ENCODE data around the gene ASB10. TPM values are rescaled to one million over a fixed set of nuclear protein-coding genes. Genes with fewer than 3 reads are reported as not detected.

Gene ASB10
- total and polyA plus RNA-seq, 2 donors (not counting 1 experiment from before 2014, with no cell fraction given): not detected

- Histone ChIP-seq H3K4me1 (ENCODE audit: control insufficient read depth in 2 of 2, insufficient read depth in 2 of 2, low read length in 2 of 2) (peaks cover 2 to 7% of the 10 kb centered on the region in 2 donors), H3K4me2 (replicated peaks; ENCODE audit: low read depth, low read length, poor library complexity, severe bottlenecking) (no peak overlapping the region), H3K9ac (ENCODE audit: low read length) (no peak overlapping the region), H3K4me3 (ENCODE audit: control extremely low read depth in 1 of 5, extremely low read depth in 1 of 5, insufficient read depth in 1 of 5, low read depth in 2 of 5, low read length in 4 of 5) (no peak overlapping the region), H4K20me1 (ENCODE audit: control insufficient read depth, insufficient read depth, low read length, poor library complexity, severe bottlenecking) (no peaks in the 10 kb centered on the region), H3K79me2 (ENCODE audit: control insufficient read depth, insufficient read depth, low read length) (no peaks in the 10 kb centered on the region), H3K27ac (ENCODE audit: low read length in 2 of 2) (no peak overlapping the region), H3K27me3 (replicated peaks in 1 of 4; ENCODE audit: control extremely low read depth in 1 of 4, control insufficient read depth in 3 of 4, insufficient read depth in 4 of 4, low read length in 3 of 4) (peaks cover 0 to 51% (median 22%) of the 10 kb centered on the region in 4 experiments), H3K9me3 (ENCODE audit: control extremely low read depth in 1 of 3, control insufficient read depth in 2 of 3, insufficient read depth in 1 of 3, low read length in 2 of 3) (peaks cover 0 to 31% (median 0%) of the 10 kb centered on the region in 3 donors), H3K36me3 (replicated peaks in 1 of 2; ENCODE audit: control extremely low read depth in 1 of 2, control insufficient read depth in 1 of 2, extremely low read depth in 1 of 2, insufficient read depth in 2 of 2, low read length in 1 of 2) (no peaks in the 10 kb centered on the region), H2AFZ (ENCODE audit: insufficient read depth, low read depth, low read length, poor library complexity, severe bottlenecking) (no peak overlapping the region)
- H3K27ac Mint-ChIP-seq: no peak overlapping the region
- ATAC-seq (ENCODE audit: low read depth): peak; percentile 87
- 25% methylated on average over 41 of the region's 42 CpGs for WGBS (ENCODE audit: insufficient coverage)
- intact Hi-C loops (cut with micrococcal nuclease): loop anchor here (1.0 to 2.0 kb wide), 4 partner anchors 48 to 131 kb away; partner anchors contain the start of gene CHPF2
- H3K4me3 Mint-ChIP-seq: no peak overlapping the region
- POLR2A ChIA-PET: no interaction called here
- no peak for TF ChIP-seq EZH2 (IDR thresholded peaks at IDR 0.05; ENCODE audit: borderline replicate concordance, insufficient read depth, low read depth, low read length, poor library complexity, severe bottlenecking)
- peak; percentile 100 for TF ChIP-seq CTCF (IDR thresholded peaks at IDR 0.05)
- H3K27me3 Mint-ChIP-seq: peaks cover 53% of the 10 kb centered on the region
- H3K9me3 Mint-ChIP-seq (ENCODE audit: insufficient read depth): no peaks in the 10 kb centered on the region
- CTCF ChIA-PET: interaction anchor here (0.7 to 1.3 kb wide), 6 partner anchors 9 to 134 kb away, joined by 3 to 5 read pairs (median 4); no protein-coding TSS in a partner anchor
- DNase-seq: peak; percentile 83
- H3K4me1 Mint-ChIP-seq: peaks cover 13% of the 10 kb centered on the region
Measured at GRCh38 chr7:151172273-151173141, 14.5 kb downstream of the ASB10 start.

- no peaks in the 10 kb centered on the region for H4K20me1 ChIP-seq (ENCODE audit: control insufficient read depth, insufficient read depth, low read length, poor library complexity, severe bottlenecking)
- ChIA-PET POLR2A (no interaction called here), CTCF (interaction anchor here (2.4 kb wide), 1 partner anchor 14 kb away, joined by 6 read pairs; no protein-coding TSS in a partner anchor)
- ATAC-seq (ENCODE audit: low read depth) (no peak), DNase-seq (no peak)
- H3K4me1 Mint-ChIP-seq: peaks cover 20% of the 10 kb centered on the region
- no peak overlapping the region for H3K9ac ChIP-seq (ENCODE audit: low read length)
- TF ChIP-seq EZH2 (IDR thresholded peaks at IDR 0.05; ENCODE audit: borderline replicate concordance, insufficient read depth, low read depth, low read length, poor library complexity, severe bottlenecking) (no peak), CTCF (IDR thresholded peaks at IDR 0.05) (no peak)
- no peaks in the 10 kb centered on the region for H3K36me3 ChIP-seq (replicated peaks in 1 of 2; ENCODE audit: control extremely low read depth in 1 of 2, control insufficient read depth in 1 of 2, extremely low read depth in 1 of 2, insufficient read depth in 2 of 2, low read length in 1 of 2)
- no peak overlapping the region for H3K27ac Mint-ChIP-seq
- intact Hi-C loops (cut with micrococcal nuclease): no loop called here
- H3K4me2 ChIP-seq (replicated peaks; ENCODE audit: low read depth, low read length, poor library complexity, severe bottlenecking): no peak overlapping the region
- no peak overlapping the region for H2AFZ ChIP-seq (ENCODE audit: insufficient read depth, low read depth, low read length, poor library complexity, severe bottlenecking)
- peaks cover 0 to 22% (median 0%) of the 10 kb centered on the region in 3 donors for H3K9me3 ChIP-seq (ENCODE audit: control extremely low read depth in 1 of 3, control insufficient read depth in 2 of 3, insufficient read depth in 1 of 3, low read length in 2 of 3)
- H3K27me3 Mint-ChIP-seq: peaks cover 45% of the 10 kb centered on the region
- no peak overlapping the region for H3K27ac ChIP-seq (ENCODE audit: low read length in 2 of 2)
- WGBS (ENCODE audit: insufficient coverage): 59% methylated on average over 10 of the region's 10 CpGs
- peaks cover 10 to 28% of the 10 kb centered on the region in 2 donors for H3K4me1 ChIP-seq (ENCODE audit: control insufficient read depth in 2 of 2, insufficient read depth in 2 of 2, low read length in 2 of 2)
- H3K79me2 ChIP-seq (ENCODE audit: control insufficient read depth, insufficient read depth, low read length): no peaks in the 10 kb centered on the region
- peaks cover 2 to 66% (median 47%) of the 10 kb centered on the region in 4 experiments for H3K27me3 ChIP-seq (replicated peaks in 1 of 4; ENCODE audit: control extremely low read depth in 1 of 4, control insufficient read depth in 3 of 4, insufficient read depth in 4 of 4, low read length in 3 of 4)
- no peak overlapping the region for H3K4me3 ChIP-seq (ENCODE audit: control extremely low read depth in 1 of 5, extremely low read depth in 1 of 5, insufficient read depth in 1 of 5, low read depth in 2 of 5, low read length in 4 of 5)
- peak overlapping the region; percentile 89 for H3K4me3 Mint-ChIP-seq
- H3K9me3 Mint-ChIP-seq (ENCODE audit: insufficient read depth): no peaks in the 10 kb centered on the region
Measured at GRCh38 chr7:151168787-151169162, 18.3 kb downstream of the ASB10 start.
